HG02938 (cell line): ENCODE measurements around the gene TMED10.
A peak's percentile ranks its signal among the peaks of the same experiment; 100 is the strongest.
"Not testable (repeated sequence)": the region's sequence is repeated elsewhere in the genome, so short reads cannot be mapped to it uniquely, and the experiment has no call there.

Experiments
- ATAC-seq: cut with Tn5 transposase; IDR thresholded peaks from one replicate; pipeline ENCODE4 v1.9.1; 2021; ENCODE audit warnings: mild to moderate bottlenecking, moderate library complexity; ENCODE audit not compliant: unreplicated experiment

The TMED10 gene

DNA sequence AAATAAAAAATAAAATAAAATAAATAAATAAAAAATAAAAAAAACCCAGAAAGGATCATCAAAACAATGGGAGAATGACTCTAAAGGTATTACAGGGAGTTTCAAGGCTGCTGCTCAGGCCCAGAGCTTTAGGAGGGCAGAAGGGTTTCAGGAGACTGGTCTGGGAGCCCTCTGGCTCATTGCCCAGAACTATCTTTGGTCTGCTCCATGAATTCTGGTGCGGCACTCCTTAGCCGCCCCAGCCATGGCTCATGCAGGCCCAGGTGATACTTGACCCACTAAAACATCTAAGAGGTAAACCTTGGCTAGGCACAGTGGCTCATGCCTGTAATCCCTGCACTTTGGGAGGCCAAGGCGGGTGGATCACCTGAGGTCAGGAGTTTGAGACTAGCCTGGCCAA is 14.7 kb upstream of the TMED10 start:
- ATAC-seq = no peak

- ATAC-seq = no peak
These were observed 13.6 kb upstream of the TMED10 start for GRCh38 chr14:75190023-75190422.

- ATAC-seq = no peak
These were observed 12.3 kb upstream of the TMED10 start for GRCh38 chr14:75188520-75189268.

- ATAC-seq = no peak
These were observed 11.7 kb upstream of the TMED10 start for GRCh38 chr14:75188086-75188485.

- ATAC-seq = no peak
These were observed 10.5 kb upstream of the TMED10 start for GRCh38 chr14:75186953-75187352.

GRCh38 chr14:75185251-75186040 is 9.0 kb upstream of the TMED10 start:
- ATAC-seq = no peak

GRCh38 chr14:75184492-75184891 is 8.1 kb upstream of the TMED10 start:
- no peak for ATAC-seq

DNA sequence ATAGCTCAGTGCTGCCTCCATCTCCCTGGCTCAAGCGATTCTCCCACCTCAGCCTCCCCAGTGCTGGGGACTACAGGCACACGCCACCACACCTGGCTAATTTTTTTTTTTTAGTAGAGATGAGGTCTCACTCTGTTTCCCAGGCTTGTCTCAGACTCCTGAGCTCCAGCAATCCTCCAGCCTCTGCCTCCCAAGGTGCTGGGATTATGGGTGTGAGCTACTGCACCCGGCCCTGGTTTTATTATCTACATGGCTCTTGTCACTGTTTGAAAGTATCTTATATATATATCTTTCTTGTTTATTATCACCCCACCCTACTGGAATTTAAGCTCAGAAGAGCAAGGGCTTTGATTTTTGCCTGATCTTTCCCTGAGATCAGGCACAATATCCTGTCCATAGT is 7.6 kb upstream of the TMED10 start:
- ATAC-seq = no peak

DNA sequence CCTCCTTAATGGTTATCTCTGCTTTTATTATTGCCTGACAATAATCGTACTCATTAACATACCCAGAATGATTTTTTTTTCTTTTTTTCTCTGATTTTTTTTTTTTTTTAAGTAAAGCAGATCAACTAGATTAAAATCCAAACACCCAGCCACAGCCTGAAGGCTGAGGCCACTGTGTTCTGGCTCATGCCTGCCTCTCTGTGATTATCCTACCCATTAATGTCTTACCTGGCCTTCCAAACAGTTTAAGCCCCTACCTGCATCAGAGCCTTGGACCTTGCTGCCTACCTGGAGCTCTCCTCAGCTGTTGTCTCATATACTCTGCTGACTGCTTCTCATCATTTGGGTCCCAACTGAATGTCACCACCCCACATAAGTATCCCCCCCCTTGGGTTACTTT is 6.8 kb upstream of the TMED10 start:
- ATAC-seq = no peak

GRCh38 chr14:75182821-75183220 is 6.4 kb upstream of the TMED10 start:
- no peak for ATAC-seq

DNA sequence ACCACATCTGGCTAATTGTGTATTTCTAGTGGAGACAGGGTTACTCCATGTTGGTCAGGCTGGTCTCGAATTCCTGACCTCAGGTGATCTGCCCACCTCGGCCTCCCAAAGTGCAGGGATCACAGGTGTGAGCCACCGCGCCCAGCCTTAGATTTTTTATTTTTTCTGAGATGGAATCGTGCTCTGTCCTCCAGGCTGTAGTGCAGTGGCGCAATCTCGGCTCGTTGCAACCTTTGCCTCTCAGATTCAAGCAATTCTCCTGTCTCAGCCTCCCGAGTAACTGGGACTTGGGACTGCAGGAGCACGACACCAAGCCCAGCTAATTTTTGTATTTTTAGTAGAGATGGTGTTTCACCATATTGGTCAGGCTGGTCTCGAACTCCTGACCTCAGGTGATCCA is 5.8 kb upstream of the TMED10 start:
- not testable (repeated sequence) for ATAC-seq

- no peak for ATAC-seq
These were observed 5.1 kb upstream of the TMED10 start for GRCh38 chr14:75181293-75182062.

DNA sequence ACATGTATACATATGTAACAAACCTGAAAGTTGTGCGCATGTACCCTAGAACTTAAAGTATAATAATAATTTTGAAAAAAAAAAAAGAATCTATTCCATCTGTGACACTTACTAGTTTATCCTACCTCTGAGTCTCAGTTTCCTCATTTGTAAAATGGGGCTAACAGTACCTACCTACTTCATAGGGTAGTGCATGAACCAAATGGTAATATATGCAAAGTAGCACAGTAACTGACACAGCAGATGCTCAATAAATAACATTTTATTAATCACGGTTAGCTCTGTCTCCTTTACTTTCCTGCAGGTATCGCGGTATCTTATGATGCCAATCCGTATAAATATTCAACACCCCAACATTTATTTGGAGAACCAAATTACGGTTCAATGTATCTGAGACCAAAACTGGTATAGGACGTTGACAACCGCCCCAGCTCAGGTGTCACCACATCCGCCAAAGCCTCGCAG is 703 bp downstream of the TMED10 start:
- peak; percentile 15 for ATAC-seq

- no peak for ATAC-seq
These were observed 2.3 kb downstream of the TMED10 start for GRCh38 chr14:75174066-75174465.

- ATAC-seq = no peak
These were observed 5.6 kb downstream of the TMED10 start for GRCh38 chr14:75170772-75171171.

GRCh38 chr14:75168586-75169335 is 7.7 kb downstream of the TMED10 start:
- no peak for ATAC-seq

GRCh38 chr14:75167325-75167724 is 9.1 kb downstream of the TMED10 start:
- no peak for ATAC-seq

GRCh38 chr14:75165586-75166391 is 10.6 kb downstream of the TMED10 start:
- no peak for ATAC-seq

GRCh38 chr14:75164809-75165208 is 11.6 kb downstream of the TMED10 start:
- no peak for ATAC-seq

- ATAC-seq = no peak
These were observed 12.7 kb downstream of the TMED10 start for GRCh38 chr14:75163677-75164076.
